ENCODE results near the gene RAPGEFL1.

DNA sequence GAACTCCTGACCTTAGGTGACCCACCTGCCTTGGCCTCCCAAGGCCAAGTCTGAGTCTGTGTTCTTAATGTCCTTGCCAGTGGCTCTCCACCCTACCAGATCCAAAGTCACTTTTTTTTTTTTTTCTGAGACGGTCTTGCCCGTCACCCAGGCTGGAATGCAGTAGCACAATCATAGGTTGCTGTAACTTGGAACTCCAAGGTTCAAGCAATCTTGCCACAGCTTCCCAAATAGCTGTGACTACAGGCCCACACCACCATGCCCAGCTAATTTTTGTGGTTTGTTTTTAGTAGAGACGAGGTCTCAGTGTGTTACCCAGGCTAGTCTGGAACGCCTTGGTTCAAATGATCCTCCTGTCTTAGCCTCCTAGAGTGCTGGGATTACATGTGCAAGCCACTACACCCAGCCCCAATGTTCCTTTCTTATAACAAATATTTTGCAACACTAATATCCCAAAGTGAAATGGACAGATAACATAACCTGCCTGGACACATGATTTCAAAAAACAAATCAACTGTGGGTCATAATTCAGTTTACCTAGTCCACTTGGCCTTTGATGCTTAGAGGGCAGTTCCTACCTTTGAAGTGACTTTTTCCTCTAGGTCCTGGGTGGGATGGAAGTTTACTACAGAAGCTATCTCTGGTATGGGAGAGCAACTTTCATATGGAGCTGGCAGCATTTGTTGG lies 4.0 kb upstream of the RAPGEFL1 start:
- TF ChIP-seq CTCF (IDR thresholded peaks at IDR 0.05) (no peak), POLR2AphosphoS5 (IDR thresholded peaks at IDR 0.05) (no peak), POLR2A (IDR thresholded peaks at IDR 0.05) (no peak)
